NCI-H446 (cell line): ENCODE results near the gene KLRD1.
"Not testable (repeated sequence)": the region's sequence is repeated elsewhere in the genome, so short reads cannot be mapped to it uniquely, and the experiment has no call there.

Experiments
- DNase-seq, 2 experiments: peaks; one replicate each; lab custom pipeline; 2025; lab: John Stamatoyannopoulos, UW

The KLRD1 gene

GRCh38 chr12:10307630-10308029, at the start of gene KLRD1:
KLRD1 (plus strand) TSS chr12:10307870; CDS start chr12:10308078, 208 bp downstream.
- DNase-seq: no peak

GRCh38 chr12:10260927-10261326, 46.7 kb upstream of the KLRD1 start:
- DNase-seq: no peak

DNA sequence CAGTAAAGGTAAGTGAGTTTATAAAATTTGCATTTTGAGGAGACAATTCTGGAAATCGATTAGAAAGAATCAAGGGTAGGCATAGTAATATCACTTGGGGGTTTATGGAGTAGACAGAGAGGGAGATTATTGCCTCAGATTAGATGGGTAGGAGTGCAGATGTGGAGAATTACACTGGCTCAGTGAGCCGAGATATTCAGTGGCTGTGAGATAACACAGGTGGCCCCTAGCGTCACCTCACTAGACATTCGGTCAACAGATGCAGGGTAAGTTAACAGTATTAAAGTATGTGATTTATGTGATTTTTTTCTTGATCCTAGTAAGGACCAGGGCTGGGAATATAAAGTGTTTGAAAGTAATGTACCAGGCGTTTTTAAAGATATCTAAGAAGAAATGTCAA, 39.6 kb upstream of the KLRD1 start:
- DNase-seq: no peak

- DNase-seq: no peak
These were observed 35.2 kb upstream of the KLRD1 start for GRCh38 chr12:10272467-10272866.

GRCh38 chr12:10276774-10277173, 30.9 kb upstream of the KLRD1 start:
- no peak for DNase-seq

DNA sequence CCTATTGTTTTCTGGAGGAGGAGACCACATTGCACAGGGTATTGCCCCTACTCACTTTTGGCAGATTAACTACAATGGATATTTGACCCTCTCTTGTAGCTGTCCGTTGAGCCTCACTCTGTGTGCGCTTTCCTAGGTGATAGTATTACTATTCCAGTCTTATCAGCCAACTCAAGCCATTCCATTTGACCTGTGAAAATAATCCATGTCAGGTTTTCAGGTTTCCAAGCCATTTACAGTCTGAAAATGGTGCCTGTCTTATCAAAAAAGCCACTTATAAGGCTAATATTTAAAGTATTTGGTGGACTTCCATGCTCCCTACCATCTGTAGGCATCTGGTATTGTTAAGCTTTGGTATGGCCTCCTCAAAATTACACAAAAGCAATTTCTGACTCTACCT, 29.6 kb upstream of the KLRD1 start:
- no peak for DNase-seq

- DNase-seq: no peak
These were observed 27.7 kb upstream of the KLRD1 start for GRCh38 chr12:10279937-10280336.

DNA sequence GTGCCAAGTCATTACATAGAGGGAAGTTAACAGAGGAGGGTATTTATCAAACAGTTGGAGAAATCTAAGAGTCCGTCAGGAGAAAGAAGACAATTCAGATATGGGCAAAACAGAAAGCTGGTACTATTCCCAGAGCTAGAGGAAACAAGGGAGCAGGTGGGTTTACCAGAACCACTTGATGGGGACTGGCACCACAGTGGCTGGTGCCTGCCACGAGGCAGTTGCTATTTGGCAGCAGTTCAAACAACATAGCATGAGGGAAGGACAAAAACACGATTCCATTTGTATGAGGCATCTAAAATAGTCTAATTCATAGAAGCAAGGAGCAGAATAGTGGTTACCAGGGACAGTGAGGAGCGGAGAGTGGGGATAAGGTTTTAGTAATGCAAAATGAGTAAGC, 24.6 kb upstream of the KLRD1 start:
- no peak for DNase-seq

- DNase-seq: no peak
These were observed 21.8 kb upstream of the KLRD1 start for GRCh38 chr12:10285919-10286318.

DNA sequence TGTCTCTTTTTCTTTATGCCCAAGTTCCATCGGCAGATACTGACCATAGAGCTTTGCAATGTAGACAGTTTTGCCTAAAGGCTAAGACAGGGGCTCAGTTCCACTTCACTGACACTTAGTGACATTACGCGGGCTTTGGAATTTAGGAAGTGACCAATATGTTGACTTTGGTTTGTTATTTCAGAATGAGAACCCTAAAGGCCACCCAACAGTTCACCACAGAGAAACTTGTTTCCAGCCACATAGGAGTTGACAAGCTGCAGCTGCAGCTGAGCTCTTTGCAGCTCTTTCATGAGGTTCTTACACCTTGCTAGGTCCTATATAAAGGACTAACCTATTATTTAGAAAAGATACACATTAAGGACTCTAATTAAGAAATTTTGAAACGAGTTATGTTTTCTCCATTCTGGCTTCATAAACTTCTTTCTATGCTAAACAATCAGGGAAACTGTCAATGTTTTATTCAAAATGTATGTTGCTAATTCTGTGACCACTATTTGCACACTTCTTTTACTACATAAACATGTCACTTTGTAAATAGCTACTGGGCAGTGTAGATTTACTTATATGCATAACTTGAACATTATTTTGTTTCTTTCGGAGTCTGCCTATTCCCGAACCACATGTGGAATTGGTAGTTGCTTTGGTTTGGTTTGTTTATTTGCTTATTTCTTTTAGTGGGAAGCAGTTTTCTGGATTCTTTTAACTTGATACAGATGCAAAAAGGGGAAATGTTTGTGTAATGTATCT, 18.5 kb upstream of the KLRD1 start:
- no peak for DNase-seq

DNA sequence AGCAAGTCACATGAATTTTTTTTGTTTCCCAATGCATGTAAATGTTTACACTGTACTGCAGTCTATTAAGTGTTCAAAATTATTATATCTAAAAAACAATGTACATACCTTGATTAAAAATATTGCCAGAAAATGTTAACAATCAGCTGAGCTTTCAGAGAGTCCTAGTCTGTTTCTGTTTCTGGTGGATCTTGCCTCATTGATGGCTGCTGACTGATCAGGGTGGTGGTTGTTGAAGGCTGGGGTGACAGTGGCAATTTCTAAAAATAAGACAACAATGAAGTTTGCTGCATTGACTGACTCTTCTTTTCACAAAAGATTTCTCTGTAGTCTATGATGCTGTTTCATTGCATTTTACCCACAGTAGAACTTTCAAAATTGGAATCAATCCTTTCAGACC, 16.6 kb upstream of the KLRD1 start:
- no peak for DNase-seq

- DNase-seq: no peak
These were observed 14.5 kb upstream of the KLRD1 start for GRCh38 chr12:10293151-10293550.

DNA sequence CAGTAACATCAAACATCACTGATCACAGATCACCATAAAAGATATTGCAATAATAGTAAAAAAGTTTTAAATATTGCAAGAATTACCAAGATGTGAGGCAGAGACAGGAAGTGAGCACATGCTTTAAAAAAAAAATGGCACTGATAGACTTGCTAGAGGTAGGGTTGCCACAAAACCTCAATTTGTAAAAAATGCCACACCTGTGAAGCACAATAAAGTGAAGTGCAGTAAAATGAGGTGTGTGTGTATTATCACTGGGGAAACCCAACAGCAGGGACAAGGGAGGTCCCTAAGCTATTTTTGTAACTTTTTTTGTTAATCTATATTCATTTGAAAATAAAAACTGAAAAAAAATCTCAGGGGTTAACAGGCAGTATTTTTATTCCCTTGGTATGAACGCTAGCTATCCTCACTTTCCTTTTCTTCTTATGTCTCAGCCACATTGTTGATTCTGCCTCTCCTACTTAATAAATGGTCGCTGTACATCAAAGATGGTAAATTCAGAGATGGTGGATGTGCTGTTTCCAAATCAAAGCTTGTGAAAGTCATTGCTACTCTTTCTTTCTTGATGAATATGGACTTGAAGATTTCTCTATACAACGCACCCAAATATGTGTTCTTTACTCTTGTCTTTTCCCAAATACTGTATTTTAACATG, 14.0 kb upstream of the KLRD1 start:
- no peak for DNase-seq

- DNase-seq: no peak
These were observed 6.6 kb upstream of the KLRD1 start for GRCh38 chr12:10301103-10301502.

GRCh38 chr12:10304161-10304574, 3.5 kb upstream of the KLRD1 start:
- DNase-seq: no peak

DNA sequence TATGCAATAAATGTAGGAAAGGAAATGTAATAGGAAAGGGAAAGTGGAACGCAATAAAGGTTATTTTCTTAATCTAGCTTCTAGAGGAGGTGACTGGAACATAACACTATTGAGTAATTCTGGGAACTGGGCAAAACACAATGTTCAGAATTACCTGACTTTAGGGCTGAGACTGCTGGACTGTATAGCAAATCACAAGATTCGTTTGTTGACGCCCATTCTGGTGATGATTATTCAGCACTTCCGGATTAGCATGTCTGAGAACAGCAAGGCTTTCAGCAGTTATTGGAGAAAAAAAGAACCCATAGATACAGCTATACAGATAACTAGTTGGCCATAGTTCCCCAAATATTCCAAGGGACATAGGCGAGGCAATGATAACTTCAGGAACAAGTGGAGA, 2.3 kb upstream of the KLRD1 start:
- DNase-seq: no peak

- peak in 1 of 2 experiments; percentile 8 for DNase-seq
These were observed 3.5 kb downstream of the KLRD1 start for GRCh38 chr12:10310926-10311720.

DNA sequence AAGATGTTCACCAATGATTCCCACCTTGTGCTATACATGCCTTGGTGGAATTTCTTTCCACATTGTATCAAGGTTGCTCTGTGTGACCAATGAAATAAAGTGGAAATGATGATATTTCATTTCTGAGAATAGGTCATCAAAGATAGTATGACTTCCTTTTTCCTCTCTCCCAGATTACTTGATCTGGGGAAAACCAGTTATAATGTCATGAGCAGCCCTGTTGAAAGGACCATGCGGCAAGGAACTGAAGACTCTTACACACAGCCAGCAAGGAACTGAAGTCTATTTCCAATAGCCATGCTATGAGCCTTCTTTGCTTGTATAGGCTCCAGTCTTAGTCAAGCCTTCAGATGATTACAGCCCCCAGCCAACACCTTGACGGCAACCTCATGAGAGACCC, 11.7 kb downstream of the KLRD1 start:
- DNase-seq: no peak

DNA sequence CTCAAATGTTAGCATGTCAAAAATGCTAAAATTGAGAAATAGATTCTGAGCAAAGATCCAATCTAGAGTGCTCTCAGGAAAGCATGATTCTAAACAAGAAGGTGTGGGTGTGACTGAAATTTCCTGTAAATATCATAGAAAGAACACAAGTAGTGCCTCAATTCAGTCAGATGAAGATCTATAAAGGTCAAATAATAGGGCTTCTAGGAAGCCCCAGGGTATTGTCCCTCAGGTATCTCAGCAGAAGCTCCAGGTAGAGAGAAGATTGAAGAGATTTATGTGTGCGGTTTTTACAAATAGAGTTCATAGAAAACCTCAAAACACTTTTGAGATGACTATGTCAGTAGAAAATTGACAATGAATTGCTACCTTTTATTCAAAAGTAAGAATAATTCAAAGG, 13.0 kb downstream of the KLRD1 start:
- DNase-seq: no peak

DNA sequence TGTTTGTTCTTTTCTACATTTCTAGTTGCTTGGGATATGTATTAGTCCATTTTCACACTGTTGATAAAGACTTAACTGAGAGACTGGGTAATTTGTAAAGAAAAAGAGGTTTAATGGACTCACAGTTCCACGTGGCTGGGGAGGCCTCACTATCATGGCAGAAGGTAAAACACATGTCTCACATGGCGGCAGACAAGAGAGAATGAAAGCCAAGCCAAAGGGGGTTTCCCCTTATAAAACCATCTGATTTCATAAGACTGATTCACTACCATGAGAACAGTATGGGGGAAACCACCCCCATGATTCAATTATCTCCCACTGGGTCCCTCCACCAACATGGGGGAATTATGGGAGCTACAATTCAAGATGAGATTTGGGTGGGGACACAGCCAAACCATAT, 21.0 kb downstream of the KLRD1 start:
- DNase-seq: not testable (repeated sequence)

DNA sequence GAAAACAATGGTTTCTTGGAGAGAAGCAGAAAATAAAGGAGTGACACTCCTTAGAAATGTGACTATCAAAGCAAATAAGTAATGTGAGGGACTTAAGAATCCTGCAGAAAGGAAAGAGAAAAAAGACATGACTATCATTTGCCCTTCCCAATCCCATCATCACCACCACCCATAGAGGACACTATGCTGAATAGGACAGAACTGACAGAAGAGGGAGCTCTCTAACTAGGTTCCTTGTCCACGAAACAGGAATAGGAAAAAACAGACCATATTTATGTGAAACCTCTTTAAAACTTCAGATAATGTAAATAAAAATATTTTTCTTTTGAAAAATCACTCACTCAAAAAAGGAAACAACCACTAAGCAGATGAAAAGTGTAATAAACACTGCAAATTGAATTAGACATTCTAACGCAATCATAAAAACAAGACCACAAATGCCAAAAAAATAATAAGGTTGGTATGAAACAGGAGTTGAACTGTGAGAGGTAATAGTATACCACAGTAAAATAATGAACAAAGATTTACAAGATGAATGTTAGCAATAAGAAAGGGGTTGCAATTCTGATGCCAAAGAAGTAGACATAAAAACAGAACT, 24.1 kb downstream of the KLRD1 start:
- peak in 1 of 2 experiments; percentile 18 for DNase-seq

- DNase-seq: not testable (repeated sequence)
These were observed 28.5 kb downstream of the KLRD1 start for GRCh38 chr12:10336196-10336595.
